ENCODE measurements around the gene NOXA1.

NOXA1 gene

DNA sequence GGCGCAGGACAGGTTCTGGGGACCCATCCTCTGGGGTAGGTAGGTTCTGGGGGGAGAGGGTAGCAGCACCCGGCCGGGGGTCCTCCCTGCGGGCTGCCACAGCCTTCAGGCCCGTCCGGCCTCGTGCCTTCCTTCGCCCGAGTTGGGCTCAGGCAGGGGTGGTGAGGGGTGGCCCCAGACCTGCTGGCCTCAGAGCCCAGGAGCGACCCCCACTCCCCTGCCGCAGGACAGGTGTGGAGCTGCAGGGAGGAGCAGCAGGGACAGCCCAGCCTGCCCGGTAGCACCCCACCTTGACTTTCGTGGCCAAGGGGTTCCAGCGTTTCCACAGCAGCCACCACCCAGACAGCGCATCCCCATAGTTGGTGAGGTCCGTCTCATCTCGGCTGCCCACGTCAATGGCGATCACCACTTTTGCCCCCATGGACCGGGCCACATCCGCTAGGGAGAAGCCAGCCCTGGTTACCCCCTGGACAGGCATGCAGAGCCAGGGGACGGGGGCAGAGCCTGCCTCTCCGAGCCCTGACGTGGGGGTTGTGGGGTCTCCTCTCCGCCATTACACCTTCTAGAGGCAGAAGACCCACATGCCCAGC, 39.3 kb downstream of the NOXA1 start:
- in situ Hi-C loops (cut with HindIII; ENCODE audit: low sequenced_read_pairs): no loop called here
- DNase-seq (ENCODE audit: low read depth): no peak
- no peak overlapping the region for H3K4me3 ChIP-seq (ENCODE audit: low read depth, low read length)
- TF ChIP-seq, protein P1, sequence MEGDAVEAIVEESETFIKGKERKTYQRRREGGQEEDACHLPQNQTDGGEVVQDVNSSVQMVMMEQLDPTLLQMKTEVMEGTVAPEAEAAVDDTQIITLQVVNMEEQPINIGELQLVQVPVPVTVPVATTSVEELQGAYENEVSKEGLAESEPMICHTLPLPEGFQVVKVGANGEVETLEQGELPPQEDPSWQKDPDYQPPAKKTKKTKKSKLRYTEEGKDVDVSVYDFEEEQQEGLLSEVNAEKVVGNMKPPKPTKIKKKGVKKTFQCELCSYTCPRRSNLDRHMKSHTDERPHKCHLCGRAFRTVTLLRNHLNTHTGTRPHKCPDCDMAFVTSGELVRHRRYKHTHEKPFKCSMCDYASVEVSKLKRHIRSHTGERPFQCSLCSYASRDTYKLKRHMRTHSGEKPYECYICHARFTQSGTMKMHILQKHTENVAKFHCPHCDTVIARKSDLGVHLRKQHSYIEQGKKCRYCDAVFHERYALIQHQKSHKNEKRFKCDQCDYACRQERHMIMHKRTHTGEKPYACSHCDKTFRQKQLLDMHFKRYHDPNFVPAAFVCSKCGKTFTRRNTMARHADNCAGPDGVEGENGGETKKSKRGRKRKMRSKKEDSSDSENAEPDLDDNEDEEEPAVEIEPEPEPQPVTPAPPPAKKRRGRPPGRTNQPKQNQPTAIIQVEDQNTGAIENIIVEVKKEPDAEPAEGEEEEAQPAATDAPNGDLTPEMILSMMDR (IDR thresholded peaks at IDR 0.05; ENCODE audit: low read depth, low read length, missing control alignments): no peak

DNA sequence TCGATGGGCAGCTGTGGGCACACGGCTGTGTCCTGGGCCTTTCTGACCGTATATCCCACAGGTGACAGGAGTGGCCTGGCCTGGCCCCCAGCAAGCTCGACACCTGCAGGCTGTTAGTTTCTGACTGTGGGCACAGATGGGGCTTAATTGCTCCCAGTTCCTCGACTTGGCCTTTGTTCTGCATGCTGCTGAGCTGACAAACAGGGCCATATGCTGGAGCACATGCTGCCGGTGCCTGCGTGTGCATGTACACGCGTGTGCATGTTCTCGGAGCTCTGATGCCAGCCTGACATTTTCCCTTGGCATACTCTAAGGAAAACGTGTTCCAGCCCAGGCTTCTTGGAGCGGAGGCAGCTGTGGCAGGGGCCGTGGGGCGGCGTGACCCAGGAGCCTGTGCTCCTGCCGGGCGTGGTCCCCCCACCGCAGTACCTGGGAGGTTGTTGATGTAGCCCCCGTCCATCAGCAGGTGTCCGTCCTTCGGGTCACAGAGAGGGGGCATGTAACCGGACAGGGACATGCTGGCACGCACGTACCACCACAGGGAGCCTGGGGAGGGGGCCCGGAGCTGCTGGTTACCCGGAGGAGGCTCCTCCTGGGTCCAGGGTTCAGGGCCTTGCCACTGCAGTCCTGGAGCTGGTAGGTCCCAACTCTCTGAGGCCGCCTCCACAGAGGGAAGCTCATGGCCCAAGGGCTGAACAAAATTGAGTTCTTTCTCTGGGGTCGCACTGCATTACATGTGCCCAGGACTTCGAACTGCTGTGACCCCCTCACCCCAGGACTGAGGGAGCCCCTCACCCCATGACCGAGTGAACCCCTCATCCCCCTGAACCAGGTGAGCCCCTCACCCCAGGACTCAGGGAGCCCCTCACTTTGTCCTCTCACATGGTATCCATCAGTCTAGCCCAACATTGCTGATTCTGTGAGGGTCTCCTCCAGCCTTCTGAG, 40.1 kb downstream of the NOXA1 start:
- TF ChIP-seq, protein P1 (IDR thresholded peaks at IDR 0.05; ENCODE audit: low read depth, low read length, missing control alignments): no peak
- H3K4me3 ChIP-seq (ENCODE audit: low read depth, low read length): no peak overlapping the region
- in situ Hi-C loops (cut with HindIII; ENCODE audit: low sequenced_read_pairs): no loop called here
- DNase-seq (ENCODE audit: low read depth): no peak

DNA sequence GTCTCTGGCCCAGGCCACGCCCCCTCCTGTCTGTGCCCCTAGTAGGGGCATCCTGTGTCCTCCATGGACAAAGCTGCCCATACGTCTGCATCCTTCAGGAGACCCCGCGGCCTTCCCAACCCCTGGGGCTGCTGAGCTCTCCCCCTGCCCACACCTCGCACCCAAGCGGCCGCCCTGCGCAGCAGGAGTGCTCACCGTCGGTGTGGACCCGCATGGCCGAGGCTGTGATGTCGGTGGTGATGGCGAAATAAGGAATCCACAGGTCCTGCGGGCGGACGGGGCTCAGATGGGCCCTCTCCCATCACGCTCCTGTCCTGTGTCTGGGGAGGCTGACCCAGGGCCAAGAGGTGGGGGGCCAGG, 40.7 kb downstream of the NOXA1 start:
- no peak overlapping the region for H3K4me3 ChIP-seq (ENCODE audit: low read depth, low read length)
- TF ChIP-seq, protein P1 (IDR thresholded peaks at IDR 0.05; ENCODE audit: low read depth, low read length, missing control alignments): no peak
- no peak for DNase-seq (ENCODE audit: low read depth)
- in situ Hi-C loops (cut with HindIII; ENCODE audit: low sequenced_read_pairs): no loop called here

DNA sequence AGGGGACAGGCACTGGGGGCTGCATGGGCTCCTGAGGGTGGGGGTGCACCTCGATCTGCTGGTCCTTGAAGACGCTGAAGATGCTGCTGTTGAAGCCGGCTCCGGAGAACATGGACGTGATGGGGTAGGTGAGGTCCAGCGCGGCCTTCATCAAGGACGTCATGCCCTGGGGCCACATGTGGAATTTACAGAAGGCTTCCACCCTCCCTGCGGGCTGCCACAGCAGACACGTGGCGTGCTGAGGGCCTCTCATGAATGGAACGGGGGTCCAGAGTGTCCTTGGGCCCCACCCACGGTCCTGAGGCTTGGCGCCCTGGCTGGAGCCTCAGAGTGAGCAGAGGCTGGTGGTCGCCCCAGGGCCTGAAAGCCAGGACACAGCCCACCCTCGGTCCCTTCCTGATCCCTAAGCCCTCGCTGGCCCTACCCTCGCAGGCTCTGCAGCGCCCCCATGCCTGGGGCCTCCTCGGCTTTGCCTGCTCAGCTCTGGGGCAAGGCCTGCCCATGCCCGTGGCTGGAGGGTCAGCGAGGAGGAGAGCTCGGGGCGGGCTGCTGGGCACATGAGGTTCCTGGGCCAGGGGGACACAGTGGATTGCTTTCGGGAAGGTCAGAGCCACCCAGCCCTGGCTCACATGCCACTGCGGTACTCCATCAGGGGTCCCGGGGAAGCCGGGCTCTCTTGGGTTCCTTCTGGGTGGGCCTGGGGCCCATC, 41.3 kb downstream of the NOXA1 start:
- TF ChIP-seq, protein P1 (IDR thresholded peaks at IDR 0.05; ENCODE audit: low read depth, low read length, missing control alignments): no peak
- in situ Hi-C loops (cut with HindIII; ENCODE audit: low sequenced_read_pairs): no loop called here
- no peak overlapping the region for H3K4me3 ChIP-seq (ENCODE audit: low read depth, low read length)
- DNase-seq (ENCODE audit: low read depth): no peak

DNA sequence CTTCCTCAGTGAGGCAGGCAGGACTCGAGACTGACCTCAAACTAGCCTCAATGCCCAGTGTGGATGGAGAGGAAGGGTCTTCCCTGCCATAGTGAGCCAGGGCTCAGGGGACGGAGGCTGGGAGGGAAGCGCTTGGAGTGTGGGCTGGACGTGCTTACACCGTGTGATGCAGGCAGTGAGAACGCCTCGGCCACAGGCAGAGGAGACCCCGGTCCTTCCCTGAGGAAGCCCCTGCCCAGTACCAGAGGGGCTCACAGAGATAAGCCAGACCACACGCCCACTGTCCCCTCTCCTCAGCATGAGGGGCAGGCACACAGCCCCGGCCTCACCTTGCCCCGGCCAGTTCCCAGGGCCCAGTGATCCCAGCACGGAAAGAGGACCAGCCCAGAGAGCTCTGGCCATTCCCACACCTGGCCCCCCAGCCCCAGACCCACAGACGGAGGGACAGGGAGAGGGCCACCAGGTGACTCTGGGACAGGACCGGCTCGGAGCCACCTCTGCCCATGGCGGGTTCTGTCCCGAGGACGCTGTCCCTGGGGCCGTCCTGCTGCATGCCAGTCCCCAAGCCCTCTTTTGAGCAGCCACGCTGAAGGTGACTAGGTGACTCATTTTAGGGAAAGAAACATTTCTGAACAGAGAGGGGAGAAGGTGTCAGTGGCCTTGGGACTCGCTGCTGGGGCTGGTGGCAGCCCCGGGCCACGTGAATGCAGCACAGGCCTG, 42.0 kb downstream of the NOXA1 start:
- in situ Hi-C loops (cut with HindIII; ENCODE audit: low sequenced_read_pairs): no loop called here

More for the DNA sequence above, 42.0 kb downstream of the NOXA1 start:
- no peak for DNase-seq (ENCODE audit: low read depth)
- TF ChIP-seq, protein P1 (IDR thresholded peaks at IDR 0.05; ENCODE audit: low read depth, low read length, missing control alignments): no peak
- no peak overlapping the region for H3K4me3 ChIP-seq (ENCODE audit: low read depth, low read length)

All from astrocyte of the cerebellum (primary cell).